H9 (cell line): Measurements from ENCODE around the gene KPNA2. TPM values are rescaled to one million over a fixed set of nuclear protein-coding genes. Genes with fewer than 3 reads are reported as not detected.
A peak's percentile ranks its signal among the peaks of the same experiment; 100 is the strongest.

Source experiments
- DNase-seq: peaks from one replicate; pipeline ENCODE4 v3.0.0-alpha.2; 2017
- H2AFZ ChIP-seq: one replicate; pipeline ENCODE4 v1.6.1; 2013; ENCODE audit warnings: mild to moderate bottlenecking, low read length, control low read depth, moderate library complexity
- H2AK5ac ChIP-seq: 2 replicates; pipeline ENCODE4 v1.6.1; 2013; ENCODE audit warnings: low read length, control low read depth, mixed read lengths; ENCODE audit not compliant: insufficient read length
- H2BK120ac ChIP-seq: one replicate; pipeline ENCODE4 v1.6.1; 2013; ENCODE audit warnings: low read depth, mild to moderate bottlenecking, low read length, control low read depth, inconsistent platforms; ENCODE audit not compliant: poor library complexity, severe bottlenecking
- H2BK12ac ChIP-seq: 2 replicates; pipeline ENCODE4 v1.6.1; 2013; ENCODE audit warnings: low read length, control low read depth, mixed read lengths, low read depth; ENCODE audit not compliant: insufficient read length
- H2BK15ac ChIP-seq: 2 replicates; pipeline ENCODE4 v1.6.1; 2013; ENCODE audit warnings: low read depth, low read length, control low read depth
- H2BK20ac ChIP-seq: one replicate; pipeline ENCODE4 v1.6.1; 2013; ENCODE audit warnings: low read depth, mild to moderate bottlenecking, low read length, control low read depth, inconsistent platforms; ENCODE audit not compliant: poor library complexity, severe bottlenecking
- H2BK5ac ChIP-seq: 2 replicates; pipeline ENCODE4 v1.6.1; 2013; ENCODE audit warnings: low read length, control low read depth, mixed read lengths; ENCODE audit not compliant: insufficient read length
- H3K14ac ChIP-seq: 2 replicates; pipeline ENCODE4 v1.6.1; 2013; ENCODE audit warnings: low read length, control low read depth; ENCODE audit not compliant: insufficient read depth
- H3K18ac ChIP-seq: 2 replicates; pipeline ENCODE4 v1.6.1; 2013; ENCODE audit warnings: low read depth, mild to moderate bottlenecking, mixed read lengths, low read length, control low read depth; ENCODE audit not compliant: insufficient read length
- H3K23ac ChIP-seq: 2 replicates; pipeline ENCODE4 v1.6.1; 2013; ENCODE audit warnings: low read length, control low read depth, mixed read lengths, low read depth; ENCODE audit not compliant: insufficient read length
- H3K23me2 ChIP-seq: 2 replicates; pipeline ENCODE4 v1.6.1; 2013; ENCODE audit warnings: low read depth, mild to moderate bottlenecking, mixed read lengths, low read length, control low read depth; ENCODE audit not compliant: insufficient read length, poor library complexity, severe bottlenecking
- H3K27ac ChIP-seq: 2 replicates; pipeline ENCODE4 v1.5.1; 2013; ENCODE audit warnings: low read length, control low read depth, mixed read lengths, low read depth; ENCODE audit not compliant: insufficient read length
- H3K27me3 ChIP-seq: 2 replicates; pipeline ENCODE4 v1.6.1; 2013; ENCODE audit warnings: low read length, control low read depth, inconsistent platforms; ENCODE audit not compliant: insufficient read depth
- H3K4ac ChIP-seq: 2 replicates; pipeline ENCODE4 v1.6.1; 2013; ENCODE audit warnings: low read depth, mild to moderate bottlenecking, control low read depth, inconsistent platforms, low read length, moderate library complexity
- H3K4me1 ChIP-seq: 2 replicates; pipeline ENCODE4 v1.6.1; 2013; ENCODE audit warnings: low read length, control low read depth, inconsistent platforms; ENCODE audit not compliant: insufficient read depth
- H3K4me2 ChIP-seq: 2 replicates; pipeline ENCODE4 v1.6.1; 2013; ENCODE audit warnings: low read length, control low read depth, mixed read lengths; ENCODE audit not compliant: insufficient read length, insufficient read depth
- H3K56ac ChIP-seq: 2 replicates; pipeline ENCODE4 v1.6.1; 2013; ENCODE audit warnings: low read depth, mild to moderate bottlenecking, mixed read lengths, low read length, control low read depth; ENCODE audit not compliant: insufficient read length
- H3K79me1 ChIP-seq: 2 replicates; pipeline ENCODE4 v1.6.1; 2013; ENCODE audit warnings: low read depth, mild to moderate bottlenecking, moderate library complexity, low read length, control low read depth, inconsistent platforms; ENCODE audit not compliant: insufficient read depth, poor library complexity, severe bottlenecking
- H3K79me2 ChIP-seq: 2 replicates; pipeline ENCODE4 v1.6.1; 2013; ENCODE audit warnings: low read length, control low read depth, inconsistent platforms; ENCODE audit not compliant: insufficient read depth
- H3K9ac ChIP-seq: 2 replicates; pipeline ENCODE4 v1.6.1; 2013; ENCODE audit warnings: low read length, control low read depth, mixed read lengths; ENCODE audit not compliant: insufficient read length; ENCODE audit errors: extremely low read depth
- H3K9me3 ChIP-seq: one replicate; pipeline ENCODE4 v1.6.1; 2013; ENCODE audit warnings: low read depth, low read length, inconsistent platforms; ENCODE audit not compliant: control insufficient read depth
- H3T11ph ChIP-seq: one replicate; pipeline ENCODE4 v1.6.1; 2013; ENCODE audit warnings: mild to moderate bottlenecking, low read length, control low read depth, inconsistent platforms
- H4K20me1 ChIP-seq: one replicate; pipeline ENCODE4 v1.6.1; 2013; ENCODE audit not compliant: control insufficient read depth, insufficient read length, insufficient read depth
- H4K5ac ChIP-seq: 2 replicates; pipeline ENCODE4 v1.6.1; 2013; ENCODE audit warnings: low read depth, mild to moderate bottlenecking, mixed read lengths, low read length, control low read depth; ENCODE audit not compliant: insufficient read length
- H4K8ac ChIP-seq: replicated peaks from 2 replicates; pipeline ENCODE4 v1.6.1; 2013; ENCODE audit warnings: low read length, control low read depth, mixed read lengths, low read depth; ENCODE audit not compliant: insufficient read length
- H4K91ac ChIP-seq: 2 replicates; pipeline ENCODE4 v1.6.1; 2013; ENCODE audit warnings: low read depth, mild to moderate bottlenecking, moderate library complexity, mixed read lengths, low read length, control low read depth; ENCODE audit not compliant: insufficient read length
- H3K27ac Mint-ChIP-seq, 3 experiments: 2 replicates in 2 of 3; 3 replicates in 1 of 3; pipeline ENCODE4 v1.8.0; 2020 to 2021; ENCODE audit warnings: mixed read lengths in 3 of 3, mild to moderate bottlenecking in 1 of 3, moderate library complexity in 1 of 3
- H3K27me3 Mint-ChIP-seq: 2 replicates; pipeline ENCODE4 v1.8.0; 2021; ENCODE audit warnings: low read depth, mild to moderate bottlenecking, moderate library complexity, mixed read lengths
- H3K36me3 Mint-ChIP-seq, 3 experiments: 2 replicates in 2 of 3; 3 replicates in 1 of 3; pipeline ENCODE4 v1.8.0; 2020 to 2021; ENCODE audit warnings: low read depth in 3 of 3, mixed read lengths in 3 of 3; ENCODE audit not compliant: insufficient read depth in 1 of 3
- H3K4me1 Mint-ChIP-seq, 2 experiments: 2 replicates each; pipeline ENCODE4 v1.8.0; 2020; ENCODE audit warnings: mixed read lengths in 2 of 2
- H3K4me3 Mint-ChIP-seq, 2 experiments: 2 replicates in 1 of 2; 3 replicates in 1 of 2; pipeline ENCODE4 v1.8.0; 2020 to 2021; ENCODE audit warnings: mild to moderate bottlenecking in 2 of 2, mixed read lengths in 2 of 2, moderate library complexity in 1 of 2
- H3K9me3 Mint-ChIP-seq, 2 experiments: 2 replicates in 1 of 2; 3 replicates in 1 of 2; pipeline ENCODE4 v1.8.0; 2020; ENCODE audit warnings: mild to moderate bottlenecking in 2 of 2, mixed read lengths in 2 of 2, moderate library complexity in 1 of 2
- CTCF ChIP-seq: fragments of 200-600 bp; sonication (generic); conservative IDR thresholded peaks from 3 replicates; pipeline ENCODE4 v1.8.0; 2021; ENCODE audit warnings: antibody characterized with exemption, mild to moderate bottlenecking
- WGBS: extraction: QIAGEN DNeasy Blood & Tissue Kit; methylation state at CpG from one replicate; pipeline ENCODE4 v1.1.7; 2013; ENCODE audit warnings: missing lambda C conversion rate, low lambda C conversion rate, mixed read lengths; ENCODE audit not compliant: insufficient read length; ENCODE audit errors: extremely low coverage; 5-methylcytosine and 5-hydroxymethylcytosine counted together
- total RNA-seq: library from RNA; stranded (reverse); gene quantifications from 2 replicates; pipeline ENCODE4 v1.2.1, GENCODE V29; 2021

KPNA2 gene
- total RNA-seq, 1 experiment from 2014 or later: 432 TPM

GRCh38 chr17:67993998-67994361 is 41.6 kb upstream of the KPNA2 start:
- peak overlapping the region; percentile 28 for H3K9ac ChIP-seq
- H4K20me1 ChIP-seq: no peaks in the 10 kb centered on the region
- no peak overlapping the region for H4K8ac ChIP-seq
- Mint-ChIP-seq H3K4me3 (peak overlapping the region; percentile 78 to 92), H3K27ac (peak overlapping the region in 2 of 3 experiments; percentile 61 to 93; a peak in 4 of 7 replicates), H3K9me3 (peaks cover 2% of the 10 kb centered on the region in 2 experiments; a peak in 3 of 5 replicates), H3K27me3 (peaks cover 40% of the 10 kb centered on the region), H3K4me1 (peaks cover 28 to 34% of the 10 kb centered on the region in 2 experiments), H3K36me3 (peaks cover 3 to 6% (median 5%) of the 10 kb centered on the region in 3 experiments; a peak in 3 of 7 replicates)
- no peaks in the 10 kb centered on the region for H3K9me3 ChIP-seq
- H3K79me2 ChIP-seq: no peaks in the 10 kb centered on the region
- no peak overlapping the region for H2BK15ac ChIP-seq
- H3T11ph ChIP-seq: no peak overlapping the region
- DNase-seq: no peak
- no peak overlapping the region for H2BK20ac ChIP-seq
- H3K23me2 ChIP-seq: peaks cover 14% of the 10 kb centered on the region
- H3K56ac ChIP-seq: no peak overlapping the region
- peak overlapping the region; percentile 59 for H3K4me2 ChIP-seq
- no CpG with 5 or more reads among the region's 21 CpGs for WGBS
- H2BK120ac ChIP-seq: no peak overlapping the region
- H2AFZ ChIP-seq: no peak overlapping the region
- H2BK12ac ChIP-seq: no peak overlapping the region
- peak overlapping the region; percentile 66; the same call in 1 of the 2 replicates for H3K14ac ChIP-seq
- peaks cover 6% of the 10 kb centered on the region; the same call in 1 of the 2 replicates for H3K27me3 ChIP-seq
- H3K4ac ChIP-seq: no peak overlapping the region
- H2BK5ac ChIP-seq: no peak overlapping the region
- H4K91ac ChIP-seq: no peak overlapping the region
- no peak overlapping the region for H4K5ac ChIP-seq
- H3K23ac ChIP-seq: no peak overlapping the region
- H3K27ac ChIP-seq: no peak overlapping the region
- no peak overlapping the region for H2AK5ac ChIP-seq
- peaks cover 4% of the 10 kb centered on the region; the same call in 1 of the 2 replicates for H3K4me1 ChIP-seq
- peak overlapping the region; percentile 56 for H3K18ac ChIP-seq
- H3K79me1 ChIP-seq: no peaks in the 10 kb centered on the region
- TF ChIP-seq CTCF: no peak
